GM12801 (cell line): ENCODE data around the gene RFC1.

Source experiments
- TF ChIP-seq, protein P1 (sequence below): IDR thresholded peaks from one replicate; pipeline ENCODE4 v1.5.1; 2011; ENCODE audit warnings: control low read depth; ENCODE audit not compliant: insufficient read length; ENCODE audit errors: extremely low read depth

The RFC1 gene

DNA sequence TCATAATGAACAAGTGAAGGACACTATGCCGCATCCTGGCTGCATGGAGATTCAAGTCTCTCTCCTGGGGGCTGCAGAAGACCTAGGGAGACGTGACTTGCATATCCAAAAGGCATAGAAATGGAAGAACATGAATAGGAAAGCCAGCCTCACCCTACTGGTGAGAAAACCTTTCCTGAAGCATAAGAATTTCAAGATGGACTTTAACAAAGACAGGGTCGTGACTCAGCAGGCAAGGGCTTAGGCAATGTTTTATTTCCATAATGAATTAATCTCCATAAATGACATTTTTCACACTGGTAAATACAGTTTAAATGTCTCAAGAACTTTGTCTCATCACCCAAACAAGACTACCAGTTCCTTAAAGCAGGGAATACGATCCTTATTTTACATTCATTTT lies 78.9 kb downstream of the RFC1 start:
- TF ChIP-seq, protein P1, sequence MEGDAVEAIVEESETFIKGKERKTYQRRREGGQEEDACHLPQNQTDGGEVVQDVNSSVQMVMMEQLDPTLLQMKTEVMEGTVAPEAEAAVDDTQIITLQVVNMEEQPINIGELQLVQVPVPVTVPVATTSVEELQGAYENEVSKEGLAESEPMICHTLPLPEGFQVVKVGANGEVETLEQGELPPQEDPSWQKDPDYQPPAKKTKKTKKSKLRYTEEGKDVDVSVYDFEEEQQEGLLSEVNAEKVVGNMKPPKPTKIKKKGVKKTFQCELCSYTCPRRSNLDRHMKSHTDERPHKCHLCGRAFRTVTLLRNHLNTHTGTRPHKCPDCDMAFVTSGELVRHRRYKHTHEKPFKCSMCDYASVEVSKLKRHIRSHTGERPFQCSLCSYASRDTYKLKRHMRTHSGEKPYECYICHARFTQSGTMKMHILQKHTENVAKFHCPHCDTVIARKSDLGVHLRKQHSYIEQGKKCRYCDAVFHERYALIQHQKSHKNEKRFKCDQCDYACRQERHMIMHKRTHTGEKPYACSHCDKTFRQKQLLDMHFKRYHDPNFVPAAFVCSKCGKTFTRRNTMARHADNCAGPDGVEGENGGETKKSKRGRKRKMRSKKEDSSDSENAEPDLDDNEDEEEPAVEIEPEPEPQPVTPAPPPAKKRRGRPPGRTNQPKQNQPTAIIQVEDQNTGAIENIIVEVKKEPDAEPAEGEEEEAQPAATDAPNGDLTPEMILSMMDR = no peak

DNA sequence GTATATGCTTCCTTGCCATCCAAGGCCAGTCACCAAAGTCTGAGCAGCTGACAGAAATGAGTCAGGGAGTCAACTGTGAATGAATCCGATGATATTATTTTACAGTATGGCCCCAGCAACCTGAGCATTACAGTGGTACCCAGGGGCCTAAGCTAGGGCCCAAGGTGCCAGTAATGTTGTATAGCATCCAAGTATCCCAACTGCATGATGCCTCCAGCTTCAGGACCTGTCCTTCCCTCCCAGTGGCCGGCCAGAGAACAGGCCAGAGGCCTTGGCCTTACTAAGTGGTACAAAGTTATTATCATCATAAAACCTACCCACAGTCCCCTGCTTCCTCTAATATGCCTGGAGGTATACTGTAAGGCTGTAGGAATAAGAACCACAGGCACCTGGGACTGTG lies 79.9 kb downstream of the RFC1 start:
- TF ChIP-seq, protein P1 = no peak

DNA sequence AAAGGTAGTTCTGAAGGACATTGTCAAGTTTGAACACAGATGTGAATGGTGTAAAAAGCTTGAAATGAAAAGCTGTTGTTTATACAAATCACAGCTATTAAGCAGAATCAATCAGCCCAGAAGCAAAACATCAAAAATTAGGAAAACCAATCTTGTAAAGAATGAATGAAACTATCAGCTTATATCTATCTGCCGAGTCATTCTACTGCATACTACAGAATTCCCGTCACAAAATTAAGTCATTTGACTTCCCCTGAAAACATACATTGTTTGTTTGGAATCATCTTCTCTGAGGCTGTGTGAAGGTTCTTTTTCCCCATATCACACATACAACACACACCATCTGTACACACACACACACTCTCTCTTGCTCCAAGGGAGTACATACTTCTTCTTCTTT lies 80.3 kb downstream of the RFC1 start:
- TF ChIP-seq, protein P1 = no peak

DNA sequence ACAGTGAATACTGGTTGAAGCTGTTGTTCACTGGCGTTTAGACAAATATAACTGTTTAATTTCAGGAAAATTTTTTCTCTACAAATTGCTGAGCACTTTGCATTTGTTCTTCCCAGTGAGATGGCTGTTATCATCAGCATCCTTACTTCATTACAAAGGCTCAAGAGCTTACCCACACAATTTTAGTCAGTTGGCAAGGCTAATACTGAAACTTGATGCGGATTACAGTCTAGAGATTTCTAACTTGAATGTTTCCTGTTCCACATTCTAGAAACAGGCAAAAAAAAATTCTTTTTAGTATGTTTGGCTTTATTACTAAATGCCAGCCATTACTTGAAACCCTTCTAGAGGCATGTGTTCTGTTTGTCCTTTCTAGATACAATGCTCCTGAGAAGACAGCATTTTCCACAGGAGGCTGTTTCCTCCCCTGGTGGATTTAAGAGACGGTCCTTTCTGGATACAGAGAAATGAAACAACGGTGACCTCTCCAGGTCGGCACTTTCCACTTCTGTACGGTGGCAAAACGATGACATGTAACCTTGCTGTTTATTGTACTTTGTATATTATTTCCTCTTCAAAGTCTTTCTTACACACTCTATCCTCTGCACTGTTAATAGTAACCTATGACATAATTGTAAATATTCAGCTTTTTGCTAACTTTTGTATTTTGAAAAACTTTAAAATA lies 80.9 kb downstream of the RFC1 start:
- TF ChIP-seq, protein P1 = no peak

DNA sequence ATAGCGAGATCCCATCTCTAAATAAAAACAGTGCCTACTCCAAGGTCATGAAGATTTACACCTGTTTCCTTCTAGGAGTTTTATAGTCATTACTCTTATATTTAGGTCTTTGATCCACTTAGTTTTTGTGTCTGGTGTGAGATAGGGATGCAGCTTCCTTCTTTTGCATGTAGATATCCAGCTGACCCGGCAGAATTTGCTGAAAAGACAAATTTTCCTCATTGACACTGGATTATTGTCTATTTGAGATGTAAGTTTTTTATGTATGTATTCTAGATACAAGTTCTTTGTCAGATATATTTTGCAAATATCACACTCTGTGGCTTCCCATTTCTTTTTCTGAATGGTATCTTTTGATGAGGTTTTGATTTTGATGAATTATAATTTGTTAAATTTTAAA lies 85.4 kb downstream of the RFC1 start:
- TF ChIP-seq, protein P1 = no peak

DNA sequence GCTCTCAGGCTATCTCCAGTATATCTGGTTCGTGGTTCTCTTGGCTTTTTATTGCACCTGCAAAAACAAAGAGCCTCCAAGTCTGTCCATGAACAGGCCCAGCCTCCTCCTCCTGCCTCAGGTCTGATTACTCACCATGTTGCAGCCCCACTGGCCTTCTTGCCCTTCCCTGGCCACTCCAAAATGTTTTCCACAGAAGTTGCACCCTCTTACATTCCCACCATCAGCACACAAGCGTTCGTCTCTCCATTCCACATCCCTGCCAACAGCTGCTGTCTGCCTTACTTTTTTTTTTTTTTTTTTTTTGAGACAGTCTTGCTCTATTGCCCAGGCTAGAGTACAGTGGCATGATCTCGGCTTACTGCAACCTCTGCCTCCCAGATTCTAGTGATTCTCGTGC lies 86.7 kb downstream of the RFC1 start:
- TF ChIP-seq, protein P1 = no peak

DNA sequence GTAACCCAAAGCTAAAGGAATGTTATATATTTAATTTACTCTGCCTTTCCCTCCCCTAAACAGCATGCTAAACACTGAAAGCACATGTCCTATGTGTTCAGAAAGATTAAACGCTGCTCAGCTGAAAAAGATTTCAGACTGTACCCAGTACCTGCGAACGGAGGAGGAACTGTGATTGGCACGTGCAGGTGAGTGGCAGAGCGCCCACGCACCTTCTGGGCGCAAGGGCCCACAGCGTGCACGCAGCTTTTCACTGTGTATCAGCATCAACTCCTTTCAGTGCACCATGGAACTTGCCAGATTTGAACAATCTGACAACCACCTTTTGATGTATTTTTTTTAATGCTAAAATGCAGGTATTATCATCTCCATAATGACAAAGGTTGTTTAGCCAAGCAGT lies 87.7 kb downstream of the RFC1 start:
- TF ChIP-seq, protein P1 = no peak
